Measurements from ENCODE around the gene CDC42EP5.
A peak's percentile ranks its signal among the peaks of the same experiment; 100 is the strongest.
"Not testable (repeated sequence)": the region's sequence is repeated elsewhere in the genome, so short reads cannot be mapped to it uniquely, and the experiment has no call there.

Gene CDC42EP5, protein sequence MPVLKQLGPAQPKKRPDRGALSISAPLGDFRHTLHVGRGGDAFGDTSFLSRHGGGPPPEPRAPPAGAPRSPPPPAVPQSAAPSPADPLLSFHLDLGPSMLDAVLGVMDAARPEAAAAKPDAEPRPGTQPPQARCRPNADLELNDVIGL

GRCh38 chr19:54473071-54473891, at the start of gene CDC42EP5:
Gene CDC42EP5, minus strand, starts transcription at chr19:54473296. Its CDS starts 7,749 bp downstream, at chr19:54465547.
- Histone ChIP-seq H3K27ac (ENCODE audit: low read depth, low read length) (peak within 1 kb of the TSS; percentile 61), H3K4me1 (ENCODE audit: control insufficient read depth, insufficient read depth, low read length) (no peaks in the 10 kb centered on the region), H3K27me3 (ENCODE audit: control insufficient read depth, insufficient read depth, low read length) (no peaks in the 10 kb centered on the region), H3K4me3 (ENCODE audit: low read length) (peak within 1 kb of the TSS; percentile 47), H3K9ac (ENCODE audit: low read length) (peak within 1 kb of the TSS; percentile 68), H3K36me3 (ENCODE audit: control insufficient read depth, insufficient read depth, low read length) (no peaks in the 10 kb centered on the region)

GRCh38 chr19:54521860-54522513, 48.9 kb upstream of the CDC42EP5 start:
- no peaks in the 10 kb centered on the region for H3K4me1 ChIP-seq (ENCODE audit: control insufficient read depth, insufficient read depth, low read length)
- H3K9ac ChIP-seq (ENCODE audit: low read length) = no peak overlapping the region
- H3K4me3 ChIP-seq (ENCODE audit: low read length) = no peak overlapping the region
- no peak overlapping the region for H3K27ac ChIP-seq (ENCODE audit: low read depth, low read length)
- H3K27me3 ChIP-seq (ENCODE audit: control insufficient read depth, insufficient read depth, low read length) = no peaks in the 10 kb centered on the region
- H3K36me3 ChIP-seq (ENCODE audit: control insufficient read depth, insufficient read depth, low read length) = no peaks in the 10 kb centered on the region

DNA sequence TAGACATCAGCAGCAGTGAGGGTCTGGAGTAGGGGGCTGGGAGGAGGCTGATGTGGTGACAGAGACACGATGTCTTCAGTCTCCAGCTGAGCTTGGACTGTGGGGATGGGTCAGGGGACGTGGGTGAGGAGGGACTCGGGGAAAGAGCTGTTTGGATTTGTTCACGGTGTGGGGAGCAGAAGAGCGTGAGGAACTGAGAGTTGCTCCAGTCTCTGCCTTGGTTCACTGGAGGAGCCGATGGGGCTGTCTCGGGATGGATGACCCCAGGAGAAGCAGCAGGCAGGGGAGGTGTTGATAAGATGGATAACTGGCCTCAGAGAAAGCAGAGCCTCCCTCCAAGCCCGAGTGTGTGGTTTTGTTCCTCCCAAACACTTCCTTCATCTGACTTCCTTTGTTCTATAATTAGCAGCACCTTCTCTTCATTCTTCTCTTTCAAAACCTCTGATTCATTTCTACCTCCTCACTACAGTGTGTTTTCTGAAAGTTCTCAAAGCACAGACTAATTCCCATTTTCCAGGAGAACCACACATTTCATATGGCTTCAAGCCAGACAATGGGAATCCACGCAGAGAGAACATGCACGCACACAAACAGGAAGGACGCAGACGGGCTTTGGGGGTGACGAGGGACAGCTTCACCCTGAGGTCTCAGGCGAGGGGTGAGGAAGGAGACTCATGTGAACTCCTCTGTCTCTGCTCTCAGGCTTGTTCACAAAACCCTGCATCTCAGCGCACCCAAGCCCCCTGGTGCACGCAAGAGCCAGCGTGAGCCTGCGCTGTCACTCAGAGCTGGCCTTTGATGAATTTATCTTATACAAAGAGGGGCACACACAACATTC, 48.1 kb upstream of the CDC42EP5 start:
- no peaks in the 10 kb centered on the region for H3K27me3 ChIP-seq (ENCODE audit: control insufficient read depth, insufficient read depth, low read length)

DNA sequence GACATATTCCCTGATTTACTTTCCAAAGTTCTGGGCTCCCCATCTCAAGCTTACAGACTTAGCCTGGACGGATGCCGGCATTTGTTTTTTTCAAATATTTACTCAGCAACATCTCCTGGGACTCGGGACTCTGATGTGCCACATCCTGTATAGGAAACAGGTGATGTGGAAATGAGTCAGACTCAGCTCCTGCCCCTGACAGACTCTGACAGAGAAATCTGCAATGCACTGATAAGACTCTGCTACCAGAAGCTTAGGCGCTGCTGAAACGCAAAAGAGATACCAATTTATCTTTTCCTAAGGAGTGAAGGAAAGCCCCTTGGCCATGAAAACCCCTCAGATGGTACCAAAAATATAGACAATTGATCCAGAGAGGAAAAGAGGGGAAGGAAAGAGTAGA, 45.7 kb upstream of the CDC42EP5 start:
- H3K4me3 ChIP-seq (ENCODE audit: low read length) = no peak overlapping the region
- no peaks in the 10 kb centered on the region for H3K27me3 ChIP-seq (ENCODE audit: control insufficient read depth, insufficient read depth, low read length)
- H3K4me1 ChIP-seq (ENCODE audit: control insufficient read depth, insufficient read depth, low read length) = no peaks in the 10 kb centered on the region
- no peak overlapping the region for H3K27ac ChIP-seq (ENCODE audit: low read depth, low read length)
- no peak overlapping the region for H3K9ac ChIP-seq (ENCODE audit: low read length)
- no peaks in the 10 kb centered on the region for H3K36me3 ChIP-seq (ENCODE audit: control insufficient read depth, insufficient read depth, low read length)

More for the DNA sequence above, 48.1 kb upstream of the CDC42EP5 start:
- Histone ChIP-seq H3K27ac (ENCODE audit: low read depth, low read length) (no peak overlapping the region), H3K4me3 (ENCODE audit: low read length) (no peak overlapping the region), H3K4me1 (ENCODE audit: control insufficient read depth, insufficient read depth, low read length) (no peaks in the 10 kb centered on the region), H3K9ac (ENCODE audit: low read length) (no peak overlapping the region), H3K36me3 (ENCODE audit: control insufficient read depth, insufficient read depth, low read length) (no peaks in the 10 kb centered on the region)

- H3K27ac ChIP-seq (ENCODE audit: low read depth, low read length) = no peak overlapping the region
- no peak overlapping the region for H3K9ac ChIP-seq (ENCODE audit: low read length)
- H3K4me1 ChIP-seq (ENCODE audit: control insufficient read depth, insufficient read depth, low read length) = no peaks in the 10 kb centered on the region
- H3K36me3 ChIP-seq (ENCODE audit: control insufficient read depth, insufficient read depth, low read length) = no peaks in the 10 kb centered on the region
- H3K27me3 ChIP-seq (ENCODE audit: control insufficient read depth, insufficient read depth, low read length) = no peaks in the 10 kb centered on the region
- no peak overlapping the region for H3K4me3 ChIP-seq (ENCODE audit: low read length)
These were observed 44.4 kb upstream of the CDC42EP5 start for GRCh38 chr19:54517483-54517882.

DNA sequence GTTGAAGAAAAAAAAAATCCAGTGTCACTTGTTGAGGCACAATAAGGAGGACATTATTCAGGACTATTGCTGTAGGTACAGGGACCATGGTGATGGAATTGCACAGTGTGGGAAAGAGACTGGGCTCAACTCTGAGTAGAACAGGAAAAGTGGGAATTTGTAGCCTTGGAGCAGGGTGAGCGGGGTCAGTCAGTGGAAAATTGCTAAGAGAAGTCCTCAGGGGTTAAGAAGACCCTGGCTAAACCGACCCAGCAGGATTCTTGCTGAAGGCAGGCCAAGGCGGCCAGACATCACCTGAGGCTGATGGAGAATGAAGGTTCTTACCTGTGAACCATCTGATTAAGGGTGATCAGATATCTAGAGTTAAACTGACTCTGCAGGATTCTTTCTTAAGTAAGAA, 42.1 kb upstream of the CDC42EP5 start:
- H3K4me3 ChIP-seq (ENCODE audit: low read length) = no peak overlapping the region
- no peaks in the 10 kb centered on the region for H3K27me3 ChIP-seq (ENCODE audit: control insufficient read depth, insufficient read depth, low read length)
- H3K36me3 ChIP-seq (ENCODE audit: control insufficient read depth, insufficient read depth, low read length) = no peaks in the 10 kb centered on the region
- H3K9ac ChIP-seq (ENCODE audit: low read length) = no peak overlapping the region
- no peak overlapping the region for H3K27ac ChIP-seq (ENCODE audit: low read depth, low read length)
- no peaks in the 10 kb centered on the region for H3K4me1 ChIP-seq (ENCODE audit: control insufficient read depth, insufficient read depth, low read length)

DNA sequence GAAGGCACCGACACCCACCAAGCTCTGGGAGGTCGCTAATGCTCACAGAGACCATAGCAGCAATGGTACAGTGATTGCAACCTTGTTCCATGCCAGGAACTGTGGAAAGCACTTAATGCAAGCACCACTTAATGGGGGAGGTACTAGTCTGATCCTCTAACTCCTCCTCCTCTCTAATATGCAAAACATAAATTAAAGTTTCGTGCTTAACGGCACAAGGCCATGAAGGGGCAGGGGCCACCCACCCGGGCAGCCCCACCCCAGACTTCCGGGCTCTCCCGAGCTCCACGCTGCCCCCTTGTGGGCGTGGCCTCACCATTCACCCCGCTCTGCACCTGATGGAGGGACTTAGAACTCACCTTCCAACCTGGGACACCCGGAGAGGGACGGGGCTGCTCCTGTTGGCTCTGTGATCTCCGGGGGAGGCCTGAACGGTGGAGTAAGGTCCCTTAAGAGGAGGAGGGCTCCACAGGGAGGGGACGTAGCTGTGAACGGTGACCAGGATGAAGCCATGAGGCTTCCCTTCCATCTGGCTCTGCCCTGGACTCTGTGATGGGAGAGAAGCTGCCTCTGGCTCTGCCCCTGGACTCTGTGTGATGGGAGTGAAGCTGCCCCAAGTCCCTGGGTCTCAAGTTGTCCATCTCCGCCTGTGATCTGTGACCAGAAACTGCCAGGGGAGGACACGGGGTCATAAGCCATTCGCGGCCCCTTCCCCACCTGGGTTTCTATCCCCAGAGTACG, 36.3 kb upstream of the CDC42EP5 start:
- not testable (repeated sequence) for H3K9ac ChIP-seq (ENCODE audit: low read length); H3K27me3 ChIP-seq (ENCODE audit: control insufficient read depth, insufficient read depth, low read length); H3K27ac ChIP-seq (ENCODE audit: low read depth, low read length); H3K4me3 ChIP-seq (ENCODE audit: low read length); H3K36me3 ChIP-seq (ENCODE audit: control insufficient read depth, insufficient read depth, low read length); H3K4me1 ChIP-seq (ENCODE audit: control insufficient read depth, insufficient read depth, low read length)

GRCh38 chr19:54508487-54508886, 35.4 kb upstream of the CDC42EP5 start:
- H3K4me3 ChIP-seq (ENCODE audit: low read length); H3K36me3 ChIP-seq (ENCODE audit: control insufficient read depth, insufficient read depth, low read length); H3K4me1 ChIP-seq (ENCODE audit: control insufficient read depth, insufficient read depth, low read length); H3K27me3 ChIP-seq (ENCODE audit: control insufficient read depth, insufficient read depth, low read length); H3K27ac ChIP-seq (ENCODE audit: low read depth, low read length); H3K9ac ChIP-seq (ENCODE audit: low read length): not testable (repeated sequence)

DNA sequence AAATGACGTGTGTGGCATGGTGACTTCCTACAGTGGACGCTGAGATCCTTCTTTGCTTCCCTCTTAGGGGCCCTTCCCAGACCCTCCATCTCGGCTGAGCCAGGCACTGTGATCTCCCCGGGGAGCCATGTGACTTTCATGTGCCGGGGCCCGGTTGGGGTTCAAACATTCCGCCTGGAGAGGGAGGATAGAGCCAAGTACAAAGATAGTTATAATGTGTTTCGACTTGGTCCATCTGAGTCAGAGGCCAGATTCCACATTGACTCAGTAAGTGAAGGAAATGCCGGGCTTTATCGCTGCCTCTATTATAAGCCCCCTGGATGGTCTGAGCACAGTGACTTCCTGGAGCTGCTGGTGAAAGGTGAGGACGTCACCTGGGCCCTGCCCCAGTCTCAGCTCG, 34.7 kb upstream of the CDC42EP5 start:
- Histone ChIP-seq H3K9ac (ENCODE audit: low read length) (no peak overlapping the region), H3K4me3 (ENCODE audit: low read length) (no peak overlapping the region), H3K4me1 (ENCODE audit: control insufficient read depth, insufficient read depth, low read length) (no peaks in the 10 kb centered on the region), H3K27me3 (ENCODE audit: control insufficient read depth, insufficient read depth, low read length) (no peaks in the 10 kb centered on the region), H3K27ac (ENCODE audit: low read depth, low read length) (no peak overlapping the region), H3K36me3 (ENCODE audit: control insufficient read depth, insufficient read depth, low read length) (no peaks in the 10 kb centered on the region)

DNA sequence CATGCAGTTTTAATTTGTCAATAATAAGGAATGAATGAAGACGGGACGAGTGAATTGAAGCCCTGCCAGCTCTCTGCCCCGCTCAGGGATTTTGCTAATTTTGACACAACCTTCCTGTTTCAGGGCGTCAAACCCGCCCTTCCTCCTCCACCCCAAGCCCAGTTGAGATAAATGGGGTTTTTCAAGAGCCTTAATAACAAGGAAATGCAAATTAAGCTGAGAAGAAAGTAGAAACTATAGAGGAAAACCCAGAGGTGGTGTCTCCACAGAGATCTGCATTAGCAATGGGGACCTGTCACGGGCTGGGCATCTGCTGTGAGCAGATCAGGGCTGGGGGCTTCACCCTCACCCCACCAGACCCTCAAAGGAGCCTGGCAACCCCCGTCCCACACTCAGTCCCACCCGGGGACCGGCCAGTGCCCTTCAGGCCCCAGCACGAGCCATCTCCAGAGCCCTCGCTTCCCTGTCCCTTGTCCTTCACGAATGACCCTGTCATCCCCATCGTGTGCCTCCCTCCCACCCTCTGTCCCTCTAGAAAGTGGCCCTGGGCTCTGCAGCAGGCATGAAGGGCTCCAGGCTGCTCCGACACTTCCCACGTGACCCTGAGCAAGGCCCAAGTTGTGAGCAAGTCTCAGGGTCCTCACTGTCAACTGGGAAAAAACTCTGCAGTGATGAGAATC, 34.1 kb upstream of the CDC42EP5 start:
- H3K27ac ChIP-seq (ENCODE audit: low read depth, low read length); H3K4me1 ChIP-seq (ENCODE audit: control insufficient read depth, insufficient read depth, low read length); H3K4me3 ChIP-seq (ENCODE audit: low read length); H3K36me3 ChIP-seq (ENCODE audit: control insufficient read depth, insufficient read depth, low read length); H3K27me3 ChIP-seq (ENCODE audit: control insufficient read depth, insufficient read depth, low read length); H3K9ac ChIP-seq (ENCODE audit: low read length): not testable (repeated sequence)

GRCh38 chr19:54506079-54506478, 33.0 kb upstream of the CDC42EP5 start:
- no peak overlapping the region for H3K27ac ChIP-seq (ENCODE audit: low read depth, low read length)
- H3K9ac ChIP-seq (ENCODE audit: low read length) = no peak overlapping the region
- H3K4me3 ChIP-seq (ENCODE audit: low read length) = no peak overlapping the region
- no peaks in the 10 kb centered on the region for H3K36me3 ChIP-seq (ENCODE audit: control insufficient read depth, insufficient read depth, low read length)
- H3K4me1 ChIP-seq (ENCODE audit: control insufficient read depth, insufficient read depth, low read length) = no peaks in the 10 kb centered on the region
- H3K27me3 ChIP-seq (ENCODE audit: control insufficient read depth, insufficient read depth, low read length) = no peaks in the 10 kb centered on the region

Data from rectal smooth muscle tissue (tissue), 1 donor.